ENCODE data around the gene STMN3.
A peak's percentile ranks its signal among the peaks of the same experiment; 100 is the strongest.

STMN3 gene

GRCh38 chr20:63653041-63653973, at the start of gene STMN3:
STMN3 (minus strand) TSS chr20:63653424; CDS start chr20:63653345, 79 bp downstream.
- peak within 1 kb of the TSS; percentile 87 for H3K27ac ChIP-seq

DNA sequence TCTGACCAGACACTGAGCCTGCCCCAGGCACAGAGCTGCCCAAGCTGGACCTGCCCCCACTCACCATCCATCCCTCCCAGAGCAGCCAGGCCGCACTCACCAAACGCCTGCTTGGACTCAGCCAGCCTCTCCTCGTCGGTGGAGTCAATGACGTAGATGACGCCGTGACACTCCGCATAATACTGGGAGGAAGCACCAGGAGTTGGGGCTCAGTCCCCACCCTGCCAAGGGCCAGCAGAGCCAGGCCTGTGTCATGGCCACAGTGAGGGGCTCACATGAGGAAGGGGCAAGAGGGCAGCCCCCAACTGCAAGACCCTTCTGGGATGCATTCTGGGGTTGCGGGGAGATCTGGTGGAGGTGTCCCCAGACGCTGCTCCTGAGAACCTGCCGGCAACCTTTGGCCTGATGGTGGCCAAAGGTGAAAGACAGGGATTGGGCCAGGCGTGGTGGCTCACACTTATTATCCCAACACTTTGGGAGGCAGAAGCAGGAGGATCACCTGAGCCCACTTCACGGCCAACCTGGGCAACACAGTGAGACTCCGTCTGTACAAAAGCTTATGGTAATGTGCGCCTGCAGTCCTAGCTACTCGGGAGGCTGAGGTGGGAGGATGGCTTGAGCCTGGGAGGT, 48.9 kb upstream of the STMN3 start:
- H3K27ac ChIP-seq, result no peak overlapping the region
- TF ChIP-seq CTCF (IDR thresholded peaks at IDR 0.05), result no peak
- TF ChIP-seq ZFX (IDR thresholded peaks at IDR 0.05; ENCODE audit: borderline replicate concordance), result no peak

More at GRCh38 chr20:63653041-63653973, at the start of gene STMN3:
- TF ChIP-seq CTCF (IDR thresholded peaks at IDR 0.05) (no peak), ZFX (IDR thresholded peaks at IDR 0.05; ENCODE audit: borderline replicate concordance) (no peak)

DNA sequence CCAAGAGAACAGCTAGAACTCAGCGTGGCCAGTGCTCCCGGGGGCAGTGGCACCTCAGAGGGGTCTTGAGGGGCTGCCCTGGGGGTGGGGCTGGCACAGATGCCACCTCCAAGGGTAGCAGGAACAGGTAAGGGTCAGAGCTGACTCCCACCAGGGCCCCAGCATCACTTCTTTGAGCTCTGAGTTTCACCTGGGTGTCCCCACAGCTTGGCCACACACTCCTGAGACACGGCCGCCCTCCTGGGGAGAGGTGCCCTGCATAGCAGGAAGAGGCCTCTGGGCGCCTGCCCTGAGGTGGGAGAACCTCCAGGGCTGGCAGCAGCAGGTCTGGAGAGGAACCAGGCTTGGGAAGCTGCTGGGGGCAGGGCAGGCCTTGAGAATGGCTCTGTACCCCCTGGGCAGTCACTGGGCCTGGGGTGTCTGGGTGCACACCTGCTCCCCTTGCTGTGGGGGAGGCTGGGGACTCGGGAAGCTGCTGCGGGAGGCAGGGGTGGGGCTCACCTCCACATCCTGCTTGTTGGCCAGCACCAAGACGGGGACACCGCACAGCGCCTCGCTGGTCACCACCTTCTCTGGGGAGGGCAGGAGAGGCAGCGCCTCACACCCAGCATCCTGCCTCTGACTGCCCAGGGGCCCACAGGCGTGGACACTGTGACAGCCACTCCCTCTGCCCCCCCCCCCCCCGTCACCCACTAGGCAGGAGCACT, 48.3 kb upstream of the STMN3 start:
- TF ChIP-seq CTCF (IDR thresholded peaks at IDR 0.05), result no peak
- TF ChIP-seq ZFX (IDR thresholded peaks at IDR 0.05; ENCODE audit: borderline replicate concordance), result no peak

GRCh38 chr20:63701051-63701328, 47.8 kb upstream of the STMN3 start:
- TF ChIP-seq ZFX (IDR thresholded peaks at IDR 0.05; ENCODE audit: borderline replicate concordance) (no peak), CTCF (IDR thresholded peaks at IDR 0.05) (no peak)
- H3K27ac ChIP-seq, result no peak overlapping the region

More for the DNA sequence above, 48.3 kb upstream of the STMN3 start:
- H3K27ac ChIP-seq, result no peak overlapping the region

- TF ChIP-seq CTCF (IDR thresholded peaks at IDR 0.05), result no peak
- no peak for TF ChIP-seq ZFX (IDR thresholded peaks at IDR 0.05; ENCODE audit: borderline replicate concordance)
- H3K27ac ChIP-seq, result no peak overlapping the region
Observed at GRCh38 chr20:63700199-63701050, 47.2 kb upstream of the STMN3 start.

GRCh38 chr20:63699466-63700198, 46.4 kb upstream of the STMN3 start:
- no peak for TF ChIP-seq CTCF (IDR thresholded peaks at IDR 0.05)
- TF ChIP-seq ZFX (IDR thresholded peaks at IDR 0.05; ENCODE audit: borderline replicate concordance), result no peak
- peak overlapping the region; percentile 20; the same call in 1 of the 2 replicates for H3K27ac ChIP-seq
